ENCODE results near the gene GRID1. TPM values are rescaled to one million over a fixed set of nuclear protein-coding genes. Genes with fewer than 3 reads are reported as not detected.

The GRID1 gene
- total and polyA plus RNA-seq, 10 of the 15 experiments (the other 5 are each of a cell fraction or from before 2014, with no cell fraction given): 0.04 to 0.62 (median 0.08) TPM; not detected in 5

GRCh38 chr10:86190291-86190690 is 176.3 kb downstream of the GRID1 start:
- POLR2A ChIA-PET: no interaction called here
- H3K9me3 ChIP-seq (replicated peaks; ENCODE audit: control insufficient read depth, insufficient read depth, low read length): no peaks in the 10 kb centered on the region
- H3K4me1 ChIP-seq (ENCODE audit: control insufficient read depth, insufficient read depth, low read length): no peaks in the 10 kb centered on the region
- H3K4me2 ChIP-seq (ENCODE audit: control insufficient read depth, insufficient read depth): no peak overlapping the region
- no peak overlapping the region for H3K9ac ChIP-seq (ENCODE audit: control insufficient read depth, insufficient read depth, low read length)
- H3K27me3 ChIP-seq (replicated peaks in 1 of 2; ENCODE audit: control insufficient read depth in 2 of 2, insufficient read depth in 2 of 2, low read length in 1 of 2): peaks cover 0 to 2% of the 10 kb centered on the region in 2 experiments; a peak in 1 of 4 replicates
- ATAC-seq: no peak
- TF ChIP-seq PKNOX1 (IDR thresholded peaks at IDR 0.05) (no peak), MLLT1 (IDR thresholded peaks at IDR 0.05) (no peak), ATF7 (IDR thresholded peaks at IDR 0.05; ENCODE audit: low read depth) (no peak), GABPA (IDR thresholded peaks at IDR 0.05; ENCODE audit: low read depth) (no peak), TCF3 (IDR thresholded peaks at IDR 0.05; ENCODE audit: borderline replicate concordance, insufficient read depth, low read depth, low read length) (no peak), PAX8 (IDR thresholded peaks at IDR 0.05) (no peak), KDM1A (IDR thresholded peaks at IDR 0.05; ENCODE audit: borderline replicate concordance) (no peak), ESRRA (IDR thresholded peaks at IDR 0.05; ENCODE audit: low read length) (no peak), POLR2AphosphoS2 (IDR thresholded peaks at IDR 0.05; ENCODE audit: low read depth, low read length) (no peak), SMC3 (IDR thresholded peaks at IDR 0.05; ENCODE audit: borderline replicate concordance, low read length) (no peak), MXI1 (IDR thresholded peaks at IDR 0.05; ENCODE audit: low read depth, low read length) (no peak), WRNIP1 (IDR thresholded peaks at IDR 0.05; ENCODE audit: borderline replicate concordance, low read depth, low read length) (no peak), RCOR1 (conservative IDR thresholded peaks at IDR 0.05; ENCODE audit: low read depth, low read length) (no peak), STAT3 (IDR thresholded peaks at IDR 0.05; ENCODE audit: low read depth, low read length) (no peak), EED (IDR thresholded peaks at IDR 0.05; ENCODE audit: low read depth) (no peak)
- TF ChIP-seq, protein P1, sequence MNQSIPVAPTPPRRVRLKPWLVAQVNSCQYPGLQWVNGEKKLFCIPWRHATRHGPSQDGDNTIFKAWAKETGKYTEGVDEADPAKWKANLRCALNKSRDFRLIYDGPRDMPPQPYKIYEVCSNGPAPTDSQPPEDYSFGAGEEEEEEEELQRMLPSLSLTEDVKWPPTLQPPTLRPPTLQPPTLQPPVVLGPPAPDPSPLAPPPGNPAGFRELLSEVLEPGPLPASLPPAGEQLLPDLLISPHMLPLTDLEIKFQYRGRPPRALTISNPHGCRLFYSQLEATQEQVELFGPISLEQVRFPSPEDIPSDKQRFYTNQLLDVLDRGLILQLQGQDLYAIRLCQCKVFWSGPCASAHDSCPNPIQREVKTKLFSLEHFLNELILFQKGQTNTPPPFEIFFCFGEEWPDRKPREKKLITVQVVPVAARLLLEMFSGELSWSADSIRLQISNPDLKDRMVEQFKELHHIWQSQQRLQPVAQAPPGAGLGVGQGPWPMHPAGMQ (IDR thresholded peaks at IDR 0.05; ENCODE audit: borderline replicate concordance): no peak
- TF ChIP-seq, protein P2, sequence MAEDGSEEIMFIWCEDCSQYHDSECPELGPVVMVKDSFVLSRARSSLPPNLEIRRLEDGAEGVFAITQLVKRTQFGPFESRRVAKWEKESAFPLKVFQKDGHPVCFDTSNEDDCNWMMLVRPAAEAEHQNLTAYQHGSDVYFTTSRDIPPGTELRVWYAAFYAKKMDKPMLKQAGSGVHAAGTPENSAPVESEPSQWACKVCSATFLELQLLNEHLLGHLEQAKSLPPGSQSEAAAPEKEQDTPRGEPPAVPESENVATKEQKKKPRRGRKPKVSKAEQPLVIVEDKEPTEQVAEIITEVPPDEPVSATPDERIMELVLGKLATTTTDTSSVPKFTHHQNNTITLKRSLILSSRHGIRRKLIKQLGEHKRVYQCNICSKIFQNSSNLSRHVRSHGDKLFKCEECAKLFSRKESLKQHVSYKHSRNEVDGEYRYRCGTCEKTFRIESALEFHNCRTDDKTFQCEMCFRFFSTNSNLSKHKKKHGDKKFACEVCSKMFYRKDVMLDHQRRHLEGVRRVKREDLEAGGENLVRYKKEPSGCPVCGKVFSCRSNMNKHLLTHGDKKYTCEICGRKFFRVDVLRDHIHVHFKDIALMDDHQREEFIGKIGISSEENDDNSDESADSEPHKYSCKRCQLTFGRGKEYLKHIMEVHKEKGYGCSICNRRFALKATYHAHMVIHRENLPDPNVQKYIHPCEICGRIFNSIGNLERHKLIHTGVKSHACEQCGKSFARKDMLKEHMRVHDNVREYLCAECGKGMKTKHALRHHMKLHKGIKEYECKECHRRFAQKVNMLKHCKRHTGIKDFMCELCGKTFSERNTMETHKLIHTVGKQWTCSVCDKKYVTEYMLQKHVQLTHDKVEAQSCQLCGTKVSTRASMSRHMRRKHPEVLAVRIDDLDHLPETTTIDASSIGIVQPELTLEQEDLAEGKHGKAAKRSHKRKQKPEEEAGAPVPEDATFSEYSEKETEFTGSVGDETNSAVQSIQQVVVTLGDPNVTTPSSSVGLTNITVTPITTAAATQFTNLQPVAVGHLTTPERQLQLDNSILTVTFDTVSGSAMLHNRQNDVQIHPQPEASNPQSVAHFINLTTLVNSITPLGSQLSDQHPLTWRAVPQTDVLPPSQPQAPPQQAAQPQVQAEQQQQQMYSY (CRISPR knock-in tag; IDR thresholded peaks at IDR 0.05): no peak
- H3K36me3 ChIP-seq (ENCODE audit: control insufficient read depth in 2 of 2, insufficient read depth in 2 of 2, low read length in 1 of 2): no peaks in the 10 kb centered on the region
- no peak overlapping the region for H3K4me3 ChIP-seq
- CTCF ChIA-PET: no interaction called here
- intact Hi-C loops (cut with micrococcal nuclease; ENCODE audit: unreplicated experiment): no loop called here
- SMC1A ChIA-PET (ENCODE audit: uncharacterized antibody, unreplicated experiment): no interaction called here
- no peaks in the 10 kb centered on the region for H3K79me2 ChIP-seq (ENCODE audit: control insufficient read depth, insufficient read depth, low read length)
- no peak overlapping the region for H2AFZ ChIP-seq (ENCODE audit: control insufficient read depth, low read depth, low read length)
- DNase-seq (ENCODE audit: low read depth, low spot score): no peak
- no peak overlapping the region for H3K27ac ChIP-seq (ENCODE audit: control insufficient read depth, insufficient read depth)
- no peaks in the 10 kb centered on the region for H4K20me1 ChIP-seq (ENCODE audit: control insufficient read depth, insufficient read depth)
- RAD21 ChIA-PET (ENCODE audit: unreplicated experiment): no interaction called here
- in situ Hi-C loops (cut with MboI): no loop called here
- no TSS peak for BruUV-seq (replicated peaks)
- WGBS (ENCODE audit: insufficient coverage, insufficient replicate concordance, low lambda C conversion rate, missing lambda C conversion rate): 4% methylated on average over 2 of the region's 2 CpGs
- FAIRE-seq: no peak
